Bone marrow (tissue), 2 donors: ENCODE data around the gene S1PR3.
"Not testable (repeated sequence)": the region's sequence is repeated elsewhere in the genome, so short reads cannot be mapped to it uniquely, and the experiment has no call there.

ENCODE experiments used
- DNase-seq, 2 donors: peaks; one replicate each; lab custom pipeline; 2025; lab: John Stamatoyannopoulos, UW

S1PR3 gene

DNA sequence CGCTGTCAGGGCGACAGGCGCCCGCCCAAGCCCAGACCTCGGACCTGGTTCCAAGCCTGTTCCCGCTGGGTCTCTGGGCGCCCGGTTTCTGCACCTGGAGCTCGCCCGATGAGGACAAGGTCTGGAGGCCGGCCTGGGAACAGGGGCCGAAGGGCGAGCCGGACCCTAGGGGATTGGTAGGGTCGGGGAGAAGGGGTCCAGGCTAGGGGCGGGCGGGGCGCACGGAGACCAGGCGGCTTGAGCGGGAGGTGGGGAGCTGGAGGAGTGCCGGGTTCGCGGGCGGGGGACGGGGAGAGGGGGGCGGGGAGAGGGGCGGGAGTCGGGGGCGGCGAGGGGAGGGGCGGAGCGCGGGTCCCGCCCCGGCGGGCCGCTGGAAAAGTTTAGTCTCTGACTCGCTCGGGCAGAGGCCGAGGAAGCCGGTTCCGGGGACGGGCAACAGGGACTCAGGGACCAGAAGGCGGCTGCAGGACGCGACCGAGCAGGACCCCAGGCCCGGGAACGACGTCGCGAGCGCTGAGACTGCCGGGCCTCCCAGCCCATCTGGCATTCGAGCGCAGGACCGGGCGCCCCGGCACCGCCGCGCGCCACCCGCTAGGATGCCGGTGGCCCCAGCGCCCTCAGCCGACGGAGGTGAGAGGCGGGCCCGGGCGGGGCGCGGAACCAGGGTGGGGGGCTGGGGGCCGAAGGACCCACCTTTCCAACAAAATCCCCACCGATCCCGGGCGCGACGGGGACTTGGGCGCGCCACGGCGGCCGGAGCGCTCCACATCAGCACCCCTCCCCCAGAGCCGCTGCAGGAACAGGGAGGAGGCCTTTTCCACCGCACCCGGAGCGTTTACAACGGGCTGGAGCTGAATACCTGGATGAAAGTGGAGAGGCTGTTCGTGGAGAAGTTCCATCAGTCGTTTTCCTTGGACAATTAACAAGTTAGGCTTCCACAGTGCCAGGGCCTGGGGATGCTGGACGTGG lies at the start of gene S1PR3:
S1PR3 (plus strand) TSS at position 403 of the 969 bp plus-strand sequence. CDS start 9,733 bp downstream, outside the sequence.
- DNase-seq: no peak

DNA sequence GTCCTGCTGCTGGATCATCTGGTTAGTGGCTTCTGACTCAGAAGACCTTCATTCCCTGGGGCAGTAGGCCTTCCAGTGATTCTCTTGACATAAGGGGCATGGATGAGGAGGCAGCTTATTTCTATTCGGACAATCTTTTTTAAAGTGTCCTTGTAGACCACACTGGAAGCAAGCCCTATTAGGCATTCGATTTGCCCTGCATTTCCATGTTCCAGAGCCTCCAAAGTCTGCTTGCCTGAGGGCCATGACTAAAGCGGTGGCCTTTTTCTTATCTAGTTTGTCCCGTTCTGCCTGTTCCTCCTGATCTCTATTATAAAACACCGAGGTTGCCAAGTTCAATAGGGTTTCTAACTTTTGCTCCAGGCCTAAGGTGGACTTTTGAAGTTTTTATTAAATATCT lies 49.7 kb upstream of the S1PR3 start:
- not testable (repeated sequence) for DNase-seq

DNA sequence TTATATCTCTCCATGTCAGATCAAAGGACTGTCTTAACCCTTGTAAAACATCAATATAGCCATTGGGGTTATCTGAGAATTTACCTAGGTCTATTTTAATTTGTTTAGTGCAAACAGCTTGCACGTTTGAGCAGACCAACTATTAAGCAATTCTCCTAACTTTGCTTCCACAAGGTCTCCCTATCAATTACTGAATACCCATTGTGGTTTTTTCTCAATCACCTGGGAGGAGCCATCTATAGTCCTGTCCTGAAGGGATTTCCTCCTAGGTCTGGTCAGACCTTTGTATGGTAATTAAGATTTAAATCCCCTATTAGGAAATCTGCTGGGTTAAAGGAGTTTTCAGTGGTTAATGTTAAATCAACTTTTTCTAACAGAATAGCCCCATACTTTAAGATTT lies 48.9 kb upstream of the S1PR3 start:
- DNase-seq: no peak

DNA sequence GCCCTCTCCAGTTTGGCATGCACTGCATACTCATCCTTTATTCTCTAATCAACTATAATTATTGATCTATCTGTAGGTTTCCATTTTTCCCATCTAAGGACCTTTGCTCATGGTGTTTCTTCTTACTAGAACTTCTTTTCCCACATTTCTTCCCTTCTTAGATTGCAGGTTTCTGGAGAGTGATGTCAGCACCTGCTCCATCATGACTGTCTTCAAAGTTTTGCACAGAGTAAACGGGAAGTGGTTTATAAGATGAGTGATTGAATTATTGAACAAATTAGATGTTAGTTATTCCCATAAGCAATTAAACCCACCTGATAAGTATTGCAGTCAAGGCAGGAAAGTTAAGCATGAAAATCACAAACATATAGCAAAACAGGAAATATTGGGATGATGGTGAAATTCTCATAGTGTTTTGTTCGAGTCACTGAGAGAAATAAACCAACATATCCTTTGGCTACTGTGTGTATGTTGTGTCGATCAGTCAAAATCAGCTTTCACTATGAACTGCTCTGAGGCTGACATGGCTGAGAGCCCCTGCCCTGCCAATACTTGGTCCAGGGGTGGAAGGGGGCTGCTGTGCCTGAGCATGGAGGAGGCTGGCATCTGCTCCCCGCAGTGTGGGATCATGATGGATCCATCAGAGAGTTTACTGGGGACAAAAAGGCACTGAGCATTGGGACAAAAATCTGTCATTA lies 45.5 kb upstream of the S1PR3 start:
- DNase-seq: no peak

DNA sequence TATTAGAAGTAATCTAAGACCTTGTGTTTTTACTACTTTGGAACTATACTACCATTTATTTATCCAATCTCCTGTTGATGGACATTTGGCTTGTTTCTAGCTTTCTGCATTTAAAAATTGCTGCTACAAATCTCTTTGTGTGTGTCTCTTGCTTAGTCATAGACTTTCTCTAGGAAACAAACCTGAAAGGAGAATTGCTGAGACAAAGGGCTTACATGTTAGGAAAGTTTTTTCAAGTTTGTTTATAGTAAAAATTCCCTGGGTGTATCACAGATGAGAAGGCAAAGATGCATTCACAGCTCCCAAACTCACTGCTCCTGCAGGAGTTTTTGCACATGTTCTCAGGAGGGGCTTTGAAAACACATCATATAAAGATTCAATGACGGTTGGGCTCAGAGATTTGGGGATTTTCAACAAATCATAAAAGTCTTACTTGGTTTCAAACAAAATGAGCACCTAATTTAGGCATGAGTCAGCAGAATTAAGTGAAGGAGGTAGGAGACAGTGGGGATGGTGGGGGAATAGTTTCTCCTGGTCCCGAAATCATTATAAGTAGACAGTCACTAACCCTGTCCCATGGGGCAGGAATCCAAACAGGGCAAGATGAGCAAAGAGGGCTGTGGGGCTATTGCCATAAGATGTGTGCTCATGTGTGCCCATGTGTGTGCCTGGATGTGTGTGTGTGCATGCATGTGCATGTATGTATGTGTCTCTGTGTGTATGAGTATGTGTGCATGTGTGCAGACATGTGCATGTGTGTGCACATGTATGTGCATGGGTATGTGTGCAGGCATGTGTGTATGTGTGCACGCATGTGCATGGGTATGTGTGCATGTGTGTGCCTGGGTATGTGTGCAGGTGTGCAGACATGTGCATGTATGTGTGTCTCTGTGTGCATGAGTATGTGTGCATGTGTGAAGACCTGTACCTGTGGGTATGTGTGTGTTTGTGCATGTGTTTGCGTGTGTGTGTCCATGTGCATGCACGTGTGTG lies 43.4 kb upstream of the S1PR3 start:
- no peak for DNase-seq

DNA sequence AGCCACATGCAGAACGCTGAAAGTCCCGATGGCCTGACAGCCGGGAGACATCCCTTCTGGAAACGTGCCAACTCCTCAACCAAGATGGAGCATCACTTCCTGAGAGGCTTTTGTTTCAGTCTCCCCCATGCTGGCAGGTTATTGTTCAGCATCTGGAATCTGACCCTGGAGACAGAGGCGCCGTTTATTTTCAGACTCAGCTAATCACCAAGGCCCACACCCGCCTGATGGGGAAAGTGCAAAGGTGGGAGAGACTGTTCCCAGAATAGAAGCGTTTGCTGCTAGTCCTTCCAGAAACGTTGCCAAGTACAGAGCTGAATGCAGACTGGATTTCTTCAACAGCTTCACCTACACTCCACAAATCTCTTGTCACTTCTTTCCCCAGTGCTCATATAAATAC lies 41.8 kb upstream of the S1PR3 start:
- no peak for DNase-seq

DNA sequence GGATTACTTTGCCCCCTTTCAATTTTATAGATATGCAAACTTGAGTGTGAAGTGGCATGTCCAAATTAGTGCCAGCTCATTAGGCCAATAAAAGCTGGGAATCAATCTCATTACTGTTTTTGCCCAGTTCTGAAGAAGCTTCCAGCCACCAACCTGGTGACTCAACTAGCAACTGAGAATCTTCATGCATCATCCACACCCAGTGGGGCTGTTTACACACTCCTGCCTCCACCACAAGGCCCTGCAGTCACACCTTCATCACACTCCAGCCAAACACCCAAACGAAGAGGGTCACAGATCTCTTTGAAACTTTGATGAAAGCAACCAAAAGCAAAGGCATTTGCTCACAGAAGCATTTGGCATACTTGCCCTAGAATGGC lies 41.3 kb upstream of the S1PR3 start:
- no peak for DNase-seq

DNA sequence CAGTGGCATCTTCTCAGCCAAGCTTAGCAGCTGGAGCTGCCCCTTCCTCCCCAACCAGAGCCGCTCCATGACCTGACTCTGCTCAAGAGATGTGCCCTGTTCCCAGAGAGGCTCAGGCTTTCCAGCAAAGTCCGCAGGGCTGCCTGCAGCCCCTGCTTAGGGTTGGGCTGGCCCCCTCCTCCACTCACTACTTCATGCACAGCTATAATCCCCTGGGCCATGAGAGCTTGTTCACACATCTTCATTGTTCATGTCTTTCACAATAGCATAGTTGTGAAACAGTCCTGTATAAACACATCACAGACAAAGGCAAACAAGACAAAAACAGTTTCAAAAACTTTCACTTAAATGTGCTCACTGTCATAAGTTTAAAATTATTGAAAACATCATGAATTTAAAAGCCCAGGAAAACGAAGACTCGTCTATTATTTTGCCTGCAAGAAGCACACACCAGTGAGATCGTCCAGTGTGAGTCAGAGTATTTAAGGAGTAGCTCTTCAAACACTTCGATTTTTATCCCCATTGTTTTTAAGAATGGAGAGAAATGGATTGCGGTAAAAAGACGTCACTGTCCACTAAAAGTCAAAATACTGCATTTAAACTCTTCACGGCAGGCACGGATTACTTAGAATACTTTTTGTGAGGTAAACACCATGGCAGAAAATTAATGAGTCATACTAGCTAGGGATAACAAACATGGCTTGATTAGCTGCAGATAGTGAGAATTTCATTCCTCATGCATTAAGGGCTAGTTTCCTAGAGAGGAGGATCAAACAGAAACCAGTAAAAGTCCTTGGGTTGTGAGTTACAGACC lies 40.7 kb upstream of the S1PR3 start:
- DNase-seq: no peak

DNA sequence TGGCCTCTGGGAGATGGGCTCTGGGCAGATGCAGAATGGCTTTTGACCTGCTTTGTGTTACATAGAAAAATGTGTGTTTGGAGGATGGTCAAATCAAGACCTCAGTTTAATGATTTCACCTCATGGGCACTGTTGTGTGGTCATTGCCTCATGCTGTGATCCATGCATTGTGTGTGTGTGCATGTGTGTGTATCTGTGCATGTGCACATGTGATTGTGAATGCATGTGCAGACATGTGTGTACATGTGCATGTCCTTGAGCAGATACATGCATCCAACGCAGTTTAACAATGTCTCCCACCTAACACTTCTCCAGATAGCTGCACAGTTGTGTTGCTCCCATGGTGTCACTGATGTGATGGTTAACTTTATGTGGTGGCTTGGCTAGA lies 40.1 kb upstream of the S1PR3 start:
- no peak for DNase-seq

DNA sequence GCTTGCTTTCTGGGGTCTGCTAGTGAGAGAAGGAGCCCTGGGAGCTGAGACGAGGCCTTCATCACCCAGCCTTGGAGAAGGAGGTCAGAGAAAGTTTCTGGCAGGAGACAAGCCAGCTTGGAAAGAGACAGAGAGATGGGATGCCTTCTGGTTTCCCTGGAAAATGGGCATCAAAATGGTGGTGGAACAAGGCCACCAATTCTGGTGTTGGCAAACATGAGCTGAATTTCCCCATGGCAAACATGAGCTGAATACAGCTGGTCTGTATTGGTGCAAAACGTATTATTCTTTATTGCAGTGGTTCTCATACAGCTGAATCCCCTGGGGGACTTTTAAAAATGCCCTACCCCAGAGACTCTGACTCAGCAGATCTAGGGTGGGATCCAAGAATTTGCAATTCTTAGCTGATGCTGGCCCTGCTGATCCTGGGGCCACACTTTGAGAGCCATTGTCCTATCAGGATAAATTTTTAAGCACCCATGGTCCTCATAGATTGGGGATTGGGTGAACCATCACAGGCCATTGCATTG lies 39.1 kb upstream of the S1PR3 start:
- DNase-seq: no peak

DNA sequence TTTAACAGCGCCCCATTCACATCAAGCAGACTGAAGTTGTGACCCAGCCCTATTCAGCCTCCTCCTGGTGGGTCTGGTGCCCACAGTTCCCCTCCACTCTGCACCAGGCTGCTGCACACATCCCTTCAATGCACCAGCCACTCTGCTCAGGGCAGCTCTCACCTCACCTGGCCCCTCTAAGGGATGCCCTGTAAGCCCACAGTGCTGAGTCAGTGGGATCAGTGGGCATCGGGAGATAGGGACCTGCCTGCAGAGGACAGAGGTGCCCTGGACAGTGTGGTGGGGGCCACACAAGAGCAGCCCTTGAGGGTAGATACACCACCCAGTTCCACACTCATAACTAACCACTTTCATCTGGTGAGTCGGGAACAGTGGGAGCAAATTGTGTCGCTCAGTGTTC lies 38.3 kb upstream of the S1PR3 start:
- no peak for DNase-seq

DNA sequence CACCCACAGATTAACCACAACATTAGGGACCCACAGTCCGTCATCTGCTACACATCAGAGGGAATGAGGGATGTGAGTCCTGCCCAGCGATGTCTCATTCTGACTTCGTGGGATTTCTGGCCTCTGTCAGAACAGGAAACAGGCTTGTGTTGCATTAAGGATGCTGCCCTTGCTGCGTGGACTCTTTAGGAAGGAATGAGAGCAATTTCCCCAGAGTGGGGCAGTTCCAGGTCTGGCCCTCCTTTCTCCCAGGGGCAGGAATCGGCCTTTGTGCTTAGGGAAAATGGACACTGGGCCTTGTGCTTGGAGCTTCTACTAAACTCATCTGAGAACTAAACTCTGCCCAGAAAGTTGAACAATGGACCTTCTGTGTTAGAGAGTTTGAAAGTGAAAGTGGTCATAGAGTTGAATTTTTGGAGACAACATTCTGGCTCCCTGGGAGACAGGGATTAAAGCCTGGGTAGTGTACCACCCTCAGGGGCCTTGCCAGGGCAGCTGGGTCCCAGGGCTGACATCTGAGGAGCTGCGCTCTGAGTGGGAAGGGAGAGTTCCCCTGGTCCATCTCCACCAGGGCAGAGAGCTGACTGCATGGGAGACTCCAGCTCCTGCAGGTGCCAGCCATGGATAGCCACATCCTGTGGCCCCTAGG lies 37.8 kb upstream of the S1PR3 start:
- DNase-seq: no peak

DNA sequence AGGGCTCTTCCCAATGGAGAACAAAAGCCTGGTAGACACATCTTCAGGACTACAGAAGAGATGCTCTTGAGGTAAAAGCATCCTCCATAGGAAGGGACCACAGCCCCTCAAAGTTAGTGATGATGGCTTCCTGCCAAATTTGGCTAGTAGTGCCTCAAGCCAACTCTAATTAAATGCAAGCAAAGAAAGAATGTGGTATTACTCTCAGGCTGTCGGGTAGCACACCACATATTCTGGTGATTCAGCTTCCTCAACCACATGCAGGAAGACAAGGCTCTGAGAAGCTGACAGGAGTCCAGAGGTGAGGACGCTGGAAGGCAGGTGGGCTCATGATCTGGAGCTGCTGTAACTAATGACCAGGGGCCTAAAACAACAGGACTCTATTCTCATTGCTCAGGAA lies 37.2 kb upstream of the S1PR3 start:
- no peak for DNase-seq

DNA sequence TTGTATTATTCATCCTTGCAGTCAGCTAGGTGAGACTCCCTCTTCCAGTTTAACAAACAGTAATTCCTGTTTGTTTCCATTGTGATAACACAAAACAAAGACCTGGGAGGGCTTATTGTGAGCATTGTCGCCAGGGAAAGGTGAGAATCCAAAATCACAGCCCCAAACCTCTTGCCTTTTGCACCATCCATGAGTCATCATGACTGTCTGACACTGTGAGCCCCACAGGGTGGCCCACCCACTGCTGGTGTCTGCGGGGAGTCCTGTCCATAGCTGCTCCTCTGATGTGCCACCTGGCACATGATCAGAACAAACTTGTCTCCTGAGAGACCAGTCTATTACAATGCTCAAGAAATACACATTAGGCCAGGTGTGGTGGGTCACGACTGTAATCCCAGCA lies 33.7 kb upstream of the S1PR3 start:
- DNase-seq: no peak

DNA sequence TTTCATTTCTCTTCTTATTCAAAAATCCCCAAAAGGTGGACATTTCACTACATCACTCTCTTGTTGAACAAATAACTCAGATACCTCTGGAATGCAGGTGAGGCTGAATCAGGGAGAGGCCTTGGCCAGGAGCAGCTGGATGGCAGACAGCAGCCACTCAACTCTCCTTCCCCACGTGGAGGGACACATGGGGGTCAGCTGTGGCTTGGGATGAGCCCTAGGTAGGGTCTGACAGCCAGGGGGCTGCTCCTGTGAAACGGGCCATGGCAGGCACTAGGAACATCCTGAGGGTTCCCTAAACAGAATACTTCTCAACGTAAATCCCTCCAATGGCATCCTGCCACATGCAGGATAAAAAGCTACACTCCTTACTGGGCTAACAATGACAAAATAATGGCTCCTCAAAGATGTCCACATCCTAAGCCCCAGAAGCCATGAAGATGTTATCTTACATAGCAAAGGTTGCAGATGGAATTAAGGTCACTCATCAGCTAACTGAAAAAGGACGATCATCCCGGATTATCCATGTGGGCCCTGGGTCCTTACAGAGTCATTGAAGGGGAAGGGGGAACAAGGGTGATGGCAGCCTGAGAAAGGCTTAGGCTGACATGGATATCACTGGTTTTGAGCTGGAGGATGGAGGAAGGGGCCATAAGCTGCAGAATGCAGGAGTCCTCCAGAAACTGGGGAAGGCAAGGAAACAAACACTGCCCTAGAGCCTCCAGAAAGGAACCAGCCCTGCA lies 31.4 kb upstream of the S1PR3 start:
- no peak for DNase-seq

DNA sequence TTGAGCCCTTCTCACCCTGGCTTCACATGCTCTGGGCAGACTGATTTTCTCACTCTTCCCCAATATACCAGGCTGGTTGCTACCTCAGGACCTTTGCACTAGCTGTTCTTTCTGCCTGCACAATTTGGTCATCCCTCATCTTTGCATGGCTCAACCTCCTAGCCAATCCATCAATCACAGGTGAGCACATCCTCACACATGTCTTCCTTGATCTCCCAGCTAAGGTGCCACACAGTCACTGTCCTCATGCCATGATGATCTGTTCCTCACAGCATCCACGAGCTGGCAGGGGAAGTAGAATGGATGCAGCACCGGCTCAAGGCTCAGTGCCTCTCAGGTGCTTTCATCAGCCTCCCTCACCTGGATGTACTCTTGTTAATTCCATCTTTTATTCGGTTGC lies 30.6 kb upstream of the S1PR3 start:
- no peak for DNase-seq

DNA sequence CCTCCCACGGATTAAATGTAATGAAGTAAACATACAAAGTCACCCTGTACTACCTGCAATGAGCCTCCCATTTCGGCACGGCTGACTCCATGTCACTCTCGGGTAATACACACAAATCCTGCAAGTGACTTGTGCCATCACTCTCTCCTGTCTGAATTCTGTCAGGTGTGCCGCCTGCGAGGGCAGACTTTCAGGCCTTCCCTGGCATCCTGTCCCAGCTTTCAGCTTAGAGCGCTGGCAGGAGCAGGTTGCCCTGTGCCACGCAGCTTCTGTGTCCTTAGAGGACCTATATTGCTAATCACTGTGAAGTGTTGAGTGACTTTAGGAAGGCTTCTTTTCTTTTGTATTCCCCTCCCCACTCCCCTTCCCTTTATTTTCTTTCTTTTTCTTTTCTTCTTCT lies 25.8 kb upstream of the S1PR3 start:
- DNase-seq: no peak

DNA sequence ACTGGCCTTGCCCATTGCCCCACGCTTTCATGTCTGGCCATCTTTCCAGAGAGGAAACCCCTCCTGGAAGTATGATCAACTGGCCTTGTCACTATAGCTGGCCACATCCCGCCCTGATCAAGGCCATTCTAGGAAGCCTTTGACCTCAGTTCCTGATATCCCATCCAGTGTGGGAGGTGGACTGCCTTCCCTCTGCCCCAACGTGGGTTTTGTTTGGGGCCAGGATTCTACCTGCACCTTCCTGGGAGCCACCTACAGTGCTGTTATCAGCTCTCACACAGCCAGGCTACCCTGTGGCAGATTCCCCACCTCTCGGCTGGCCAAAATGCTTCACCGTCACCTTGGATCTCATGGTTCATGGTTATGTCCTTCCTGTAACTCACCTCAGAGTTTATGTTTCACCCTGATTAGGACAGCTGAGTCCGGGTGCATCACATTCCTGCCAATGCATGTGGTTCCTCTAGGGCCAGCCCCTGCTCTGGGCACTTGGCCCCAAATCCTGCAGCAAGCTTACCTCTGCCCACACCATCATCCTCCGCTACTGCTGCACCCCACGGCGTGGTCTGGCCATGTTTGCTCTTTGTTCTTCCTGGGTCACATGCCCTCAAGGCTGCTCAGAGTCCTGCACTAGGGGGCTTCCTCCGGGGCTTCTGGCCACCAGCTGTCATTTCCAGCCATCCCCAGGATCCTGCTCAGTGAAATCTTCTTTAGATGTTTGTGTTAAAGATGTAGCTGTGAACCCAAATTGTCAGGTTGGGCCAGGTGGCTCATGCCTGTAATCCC lies 24.2 kb upstream of the S1PR3 start:
- no peak for DNase-seq

DNA sequence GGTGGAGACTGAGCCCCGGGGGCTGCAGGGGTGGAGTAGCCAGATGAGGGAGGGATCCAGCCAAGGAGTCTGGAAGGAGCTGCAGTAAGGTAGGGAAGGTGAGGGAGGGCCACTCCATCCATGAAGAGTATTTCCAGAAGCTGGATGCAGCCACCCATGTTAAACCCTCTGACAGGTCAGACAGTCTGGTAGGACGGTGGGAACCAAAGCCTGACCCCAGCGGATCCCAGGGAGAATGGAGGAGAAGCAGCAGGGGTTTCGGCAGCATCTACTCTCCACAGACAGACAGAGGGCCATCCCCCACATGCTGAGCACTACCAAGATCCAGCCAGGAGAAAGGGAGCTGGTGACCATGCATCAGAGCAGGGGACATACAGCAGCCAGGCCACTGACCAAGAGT lies 22.5 kb upstream of the S1PR3 start:
- DNase-seq: no peak
